Measurements from ENCODE around the gene KRTAP20-2. TPM values are rescaled to one million over a fixed set of nuclear protein-coding genes. Genes with fewer than 3 reads are reported as not detected.

KRTAP20-2 gene
- total RNA-seq, 2 experiments from 2014 or later, result not detected

DNA sequence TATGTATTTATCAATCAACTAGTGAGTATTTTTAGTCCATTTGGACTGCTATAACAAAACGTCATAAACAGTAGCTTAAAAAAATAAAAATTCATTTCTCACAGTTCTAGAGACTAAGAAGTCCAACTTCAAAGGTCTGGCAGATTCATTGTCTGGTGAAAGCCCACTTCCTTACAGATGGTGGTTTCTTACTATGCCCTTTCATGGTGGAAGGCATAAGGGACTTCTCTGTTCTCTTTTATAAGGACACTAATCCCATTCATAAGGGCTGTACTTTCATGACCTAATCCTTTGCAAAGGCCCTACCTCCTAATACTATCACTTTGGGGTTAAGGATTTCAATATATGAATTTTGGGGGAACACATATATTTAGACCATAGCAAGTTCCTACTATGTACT lies 45.6 kb downstream of the KRTAP20-2 start:
- DNase-seq (no peak), ATAC-seq (ENCODE audit: poor library complexity) (no peak)
- Histone ChIP-seq H3K9me3 (ENCODE audit: control insufficient read depth in 1 of 2, insufficient read depth in 1 of 2, low read length in 2 of 2) (no peaks in the 10 kb centered on the region), H3K36me3 (ENCODE audit: insufficient read depth, low read length) (no peaks in the 10 kb centered on the region), H3K27me3 (ENCODE audit: control insufficient read depth in 1 of 2, insufficient read depth in 2 of 2, low read length in 2 of 2) (no peaks in the 10 kb centered on the region), H3K4me3 (ENCODE audit: low read length) (no peak overlapping the region), H3K4me1 (ENCODE audit: insufficient read depth, low read length) (no peaks in the 10 kb centered on the region), H3K27ac (ENCODE audit: low read depth in 1 of 2, low read length in 2 of 2) (no peak overlapping the region)
- intact Hi-C loops (cut with DNase I, micrococcal nuclease), result no loop called here
- Mint-ChIP-seq H3K9me3 (no peaks in the 10 kb centered on the region), H3K4me3 (no peak overlapping the region), H3K4me1 (ENCODE audit: low read depth) (no peaks in the 10 kb centered on the region), H3K27me3 (no peaks in the 10 kb centered on the region), H3K27ac (no peak overlapping the region), H3K36me3 (ENCODE audit: low read depth) (no peaks in the 10 kb centered on the region)
- TF ChIP-seq, protein P1, sequence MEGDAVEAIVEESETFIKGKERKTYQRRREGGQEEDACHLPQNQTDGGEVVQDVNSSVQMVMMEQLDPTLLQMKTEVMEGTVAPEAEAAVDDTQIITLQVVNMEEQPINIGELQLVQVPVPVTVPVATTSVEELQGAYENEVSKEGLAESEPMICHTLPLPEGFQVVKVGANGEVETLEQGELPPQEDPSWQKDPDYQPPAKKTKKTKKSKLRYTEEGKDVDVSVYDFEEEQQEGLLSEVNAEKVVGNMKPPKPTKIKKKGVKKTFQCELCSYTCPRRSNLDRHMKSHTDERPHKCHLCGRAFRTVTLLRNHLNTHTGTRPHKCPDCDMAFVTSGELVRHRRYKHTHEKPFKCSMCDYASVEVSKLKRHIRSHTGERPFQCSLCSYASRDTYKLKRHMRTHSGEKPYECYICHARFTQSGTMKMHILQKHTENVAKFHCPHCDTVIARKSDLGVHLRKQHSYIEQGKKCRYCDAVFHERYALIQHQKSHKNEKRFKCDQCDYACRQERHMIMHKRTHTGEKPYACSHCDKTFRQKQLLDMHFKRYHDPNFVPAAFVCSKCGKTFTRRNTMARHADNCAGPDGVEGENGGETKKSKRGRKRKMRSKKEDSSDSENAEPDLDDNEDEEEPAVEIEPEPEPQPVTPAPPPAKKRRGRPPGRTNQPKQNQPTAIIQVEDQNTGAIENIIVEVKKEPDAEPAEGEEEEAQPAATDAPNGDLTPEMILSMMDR (IDR thresholded peaks at IDR 0.05), result no peak
- CTCF ChIA-PET, result no interaction called here
- POLR2A ChIA-PET, result no interaction called here

DNA sequence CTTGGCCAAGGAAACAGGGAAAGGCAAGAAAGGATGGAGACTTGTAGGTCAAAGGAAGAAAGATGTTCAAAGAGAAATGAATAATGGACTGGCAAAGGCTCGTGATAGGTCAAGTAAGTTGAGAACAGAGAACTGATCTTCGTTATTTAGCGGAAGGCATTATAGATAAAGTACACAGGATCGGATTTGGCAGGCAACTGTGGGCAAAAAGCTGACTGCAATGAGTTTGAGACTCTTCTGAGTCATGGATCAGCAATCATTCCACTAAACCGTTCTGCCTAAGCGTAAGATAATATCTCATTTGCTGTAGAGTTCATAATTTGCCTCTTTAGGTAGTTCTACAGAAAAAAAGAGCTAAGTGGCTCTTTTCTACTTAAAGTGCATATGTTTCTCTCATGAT lies 49.5 kb downstream of the KRTAP20-2 start:
- no peaks in the 10 kb centered on the region for H3K27me3 Mint-ChIP-seq
- Histone ChIP-seq H3K4me3 (ENCODE audit: low read length) (no peak overlapping the region), H3K36me3 (ENCODE audit: insufficient read depth, low read length) (no peaks in the 10 kb centered on the region), H3K27me3 (ENCODE audit: control insufficient read depth in 1 of 2, insufficient read depth in 2 of 2, low read length in 2 of 2) (no peaks in the 10 kb centered on the region), H3K27ac (ENCODE audit: low read depth in 1 of 2, low read length in 2 of 2) (no peak overlapping the region), H3K9me3 (ENCODE audit: control insufficient read depth in 1 of 2, insufficient read depth in 1 of 2, low read length in 2 of 2) (no peaks in the 10 kb centered on the region), H3K4me1 (ENCODE audit: insufficient read depth, low read length) (no peaks in the 10 kb centered on the region)
- TF ChIP-seq, protein P1 (IDR thresholded peaks at IDR 0.05), result no peak
- POLR2A ChIA-PET, result no interaction called here
- CTCF ChIA-PET, result interaction anchor here (0.7 kb wide), 1 partner anchor 37 kb away, joined by 3 read pairs; no protein-coding TSS in a partner anchor
- H3K4me1 Mint-ChIP-seq (ENCODE audit: low read depth), result no peaks in the 10 kb centered on the region
- H3K27ac Mint-ChIP-seq, result no peak overlapping the region
- ATAC-seq (ENCODE audit: poor library complexity) (no peak), DNase-seq (no peak)
- H3K9me3 Mint-ChIP-seq, result no peaks in the 10 kb centered on the region
- no peaks in the 10 kb centered on the region for H3K36me3 Mint-ChIP-seq (ENCODE audit: low read depth)
- intact Hi-C loops (cut with DNase I, micrococcal nuclease), result no loop called here
- H3K4me3 Mint-ChIP-seq, result no peak overlapping the region

Other genes with a start within 250 kb of the KRTAP20-2 start
- gene KRTAP13-1, start 239.2 kb upstream of the KRTAP20-2 start, total RNA-seq, result not detected
- gene KRTAP13-3, start 209.3 kb upstream of the KRTAP20-2 start, total RNA-seq, result not detected
- not detected for gene KRTAP13-4, start 205.0 kb upstream of the KRTAP20-2 start, total RNA-seq
- gene KRTAP15-1, start 194.9 kb upstream of the KRTAP20-2 start, total RNA-seq, result not detected
- not detected for gene KRTAP19-1, start 154.8 kb upstream of the KRTAP20-2 start, total RNA-seq
- gene KRTAP19-2, start 147.8 kb upstream of the KRTAP20-2 start, total RNA-seq, result not detected
- not detected for gene KRTAP19-3, start 143.2 kb upstream of the KRTAP20-2 start, total RNA-seq
- gene KRTAP19-4, start 138.0 kb upstream of the KRTAP20-2 start, total RNA-seq, result not detected
- gene KRTAP19-5, start 133.1 kb upstream of the KRTAP20-2 start, total RNA-seq, result not detected
- gene KRTAP19-6, start 93.3 kb upstream of the KRTAP20-2 start, total RNA-seq, result not detected
- gene KRTAP19-7, start 73.9 kb upstream of the KRTAP20-2 start, total RNA-seq, result not detected
- gene KRTAP22-2, start 44.8 kb upstream of the KRTAP20-2 start, total RNA-seq, result not detected
- not detected for gene KRTAP6-3, start 42.8 kb upstream of the KRTAP20-2 start, total RNA-seq
- gene KRTAP6-2, start 36.3 kb upstream of the KRTAP20-2 start, total RNA-seq, result not detected
- gene KRTAP22-1, start 34.1 kb upstream of the KRTAP20-2 start, total RNA-seq, result not detected
- gene KRTAP6-1, start 21.3 kb upstream of the KRTAP20-2 start, total RNA-seq, result not detected
- gene KRTAP20-1, start 18.8 kb upstream of the KRTAP20-2 start, total RNA-seq, result not detected
- gene KRTAP20-4, start 14.6 kb upstream of the KRTAP20-2 start, total RNA-seq, result not detected
- not detected for gene KRTAP20-3, start 7.7 kb downstream of the KRTAP20-2 start, total RNA-seq
- not detected for gene KRTAP21-3, start 83.6 kb downstream of the KRTAP20-2 start, total RNA-seq
- gene KRTAP21-2, start 112.1 kb downstream of the KRTAP20-2 start, total RNA-seq, result not detected
- gene KRTAP21-1, start 120.2 kb downstream of the KRTAP20-2 start, total RNA-seq, result not detected
- not detected for gene KRTAP8-1, start 178.1 kb downstream of the KRTAP20-2 start, total RNA-seq
- not detected for gene KRTAP7-1, start 194.6 kb downstream of the KRTAP20-2 start, total RNA-seq
- not detected for gene KRTAP11-1, start 246.4 kb downstream of the KRTAP20-2 start, total RNA-seq